ENCODE data around the gene CTU2.

The CTU2 gene

GRCh38 chr16:88764080-88764479, 57.8 kb downstream of the CTU2 start:
- DNase-seq: no peak

GRCh38 chr16:88764913-88765349, 58.6 kb downstream of the CTU2 start:
- DNase-seq: no peak

Data from hematopoietic multipotent progenitor cell treated with erythropoietin and hydrocortisone succinate and interleukin-3 and kit ligand, for 4 days (in vitro differentiated cells).